HG03159 (cell line): ENCODE data around the gene TNFSF15.

Experiments used
- ATAC-seq: cut with Tn5 transposase; IDR thresholded peaks from one replicate; pipeline ENCODE4 v1.9.1; 2021; ENCODE audit warnings: mild to moderate bottlenecking, moderate library complexity; ENCODE audit not compliant: unreplicated experiment

TNFSF15 gene

GRCh38 chr9:114805670-114806525 is at the start of gene TNFSF15:
TSS of gene TNFSF15 (minus strand) at chr9:114806039. CDS start at chr9:114806012, 27 bp downstream.
- peak; percentile 92 for ATAC-seq

GRCh38 chr9:114855488-114855887 is 49.6 kb upstream of the TNFSF15 start:
- no peak for ATAC-seq

- ATAC-seq = no peak
Observed at GRCh38 chr9:114854736-114855355, 49.0 kb upstream of the TNFSF15 start.

GRCh38 chr9:114853071-114853855 is 47.4 kb upstream of the TNFSF15 start:
- ATAC-seq = no peak

- ATAC-seq = no peak
Observed at GRCh38 chr9:114852050-114852594, 46.3 kb upstream of the TNFSF15 start.

GRCh38 chr9:114851306-114851705 is 45.5 kb upstream of the TNFSF15 start:
- ATAC-seq = no peak

- ATAC-seq = no peak
Observed at GRCh38 chr9:114850871-114851270, 45.0 kb upstream of the TNFSF15 start.

- no peak for ATAC-seq
Observed at GRCh38 chr9:114849450-114849849, 43.6 kb upstream of the TNFSF15 start.

- ATAC-seq = no peak
Observed at GRCh38 chr9:114847492-114848417, 41.9 kb upstream of the TNFSF15 start.

GRCh38 chr9:114845373-114845772 is 39.5 kb upstream of the TNFSF15 start:
- ATAC-seq = no peak

GRCh38 chr9:114844766-114845165 is 38.9 kb upstream of the TNFSF15 start:
- no peak for ATAC-seq

- ATAC-seq = no peak
Observed at GRCh38 chr9:114837923-114838322, 32.1 kb upstream of the TNFSF15 start.

- ATAC-seq = no peak
Observed at GRCh38 chr9:114836769-114837168, 30.9 kb upstream of the TNFSF15 start.

- ATAC-seq = no peak
Observed at GRCh38 chr9:114834386-114834785, 28.5 kb upstream of the TNFSF15 start.

GRCh38 chr9:114830546-114830945 is 24.7 kb upstream of the TNFSF15 start:
- no peak for ATAC-seq

GRCh38 chr9:114829574-114830440 is 24.0 kb upstream of the TNFSF15 start:
- no peak for ATAC-seq

GRCh38 chr9:114828303-114828650 is 22.4 kb upstream of the TNFSF15 start:
- ATAC-seq = no peak

- ATAC-seq = no peak
Observed at GRCh38 chr9:114827641-114828302, 21.9 kb upstream of the TNFSF15 start.

- no peak for ATAC-seq
Observed at GRCh38 chr9:114826431-114826830, 20.6 kb upstream of the TNFSF15 start.
